Large intestine (tissue), 3 donors: ENCODE measurements around the gene VN1R5. TPM values are rescaled to one million over a fixed set of nuclear protein-coding genes. Genes with fewer than 3 reads are reported as not detected.
"Not testable (repeated sequence)": the region's sequence is repeated elsewhere in the genome, so short reads cannot be mapped to it uniquely, and the experiment has no call there.

ENCODE experiments used
- DNase-seq, 2 donors: peaks; one replicate each; pipeline versions ENCODE4 v3.0.0 to v3.0.0-alpha.2; 2013
- H3K27ac ChIP-seq: one replicate; pipeline ENCODE4 v1.5.1; 2013; ENCODE audit warnings: low read length
- H3K27me3 ChIP-seq: 2 replicates; pipeline ENCODE4 v1.6.1; 2013; ENCODE audit warnings: low read length; ENCODE audit not compliant: control insufficient read depth, insufficient read depth
- H3K36me3 ChIP-seq: 2 replicates; pipeline ENCODE4 v1.6.1; 2013; ENCODE audit warnings: low read length; ENCODE audit not compliant: control insufficient read depth, insufficient read depth
- H3K4me1 ChIP-seq: one replicate; pipeline ENCODE4 v1.6.1; 2013; ENCODE audit warnings: low read length; ENCODE audit not compliant: control insufficient read depth, insufficient read depth
- H3K4me3 ChIP-seq: one replicate; pipeline ENCODE4 v1.5.1; 2013; ENCODE audit warnings: low read length
- H3K9me3 ChIP-seq: one replicate; pipeline ENCODE4 v1.6.1; 2013; ENCODE audit warnings: mild to moderate bottlenecking, low read depth, low read length, moderate library complexity; ENCODE audit not compliant: control insufficient read depth
- WGBS: methylation state at CpG from one replicate; pipeline ENCODE4 v1.1.5; 2013; ENCODE audit warnings: low lambda C conversion rate; ENCODE audit not compliant: insufficient coverage; 5-methylcytosine and 5-hydroxymethylcytosine counted together
- polyA plus RNA-seq: library from polyadenylated mRNA; unstranded; fragments of 120-200 nt; gene quantifications from one replicate; pipeline ENCODE4 v1.2.1, GENCODE V29; 2013

Gene VN1R5
- polyA plus RNA-seq, 1 donor, result not detected

GRCh38 chr1:247273013-247273412 lies 17.1 kb downstream of the VN1R5 start:
- no peak for DNase-seq
- Histone ChIP-seq H3K4me3 (no peak overlapping the region), H3K27me3 (no peaks in the 10 kb centered on the region), H3K27ac (no peak overlapping the region), H3K9me3 (no peaks in the 10 kb centered on the region), H3K36me3 (no peaks in the 10 kb centered on the region), H3K4me1 (no peaks in the 10 kb centered on the region)
- 100% methylated on average over 1 of the region's 1 CpG for WGBS

GRCh38 chr1:247274605-247275256 lies 18.9 kb downstream of the VN1R5 start:
- H3K4me3 ChIP-seq, result no peak overlapping the region
- H3K27me3 ChIP-seq, result no peaks in the 10 kb centered on the region
- DNase-seq, result peak in 1 of 2 donors; percentile 12
- WGBS, result no CpG with 5 or more reads among the region's 3 CpGs
- H3K4me1 ChIP-seq, result no peaks in the 10 kb centered on the region
- no peak overlapping the region for H3K27ac ChIP-seq
- H3K36me3 ChIP-seq, result no peaks in the 10 kb centered on the region
- no peaks in the 10 kb centered on the region for H3K9me3 ChIP-seq

GRCh38 chr1:247277191-247277590 lies 21.3 kb downstream of the VN1R5 start:
- H3K36me3 ChIP-seq, result no peaks in the 10 kb centered on the region
- H3K27ac ChIP-seq, result no peak overlapping the region
- no peak overlapping the region for H3K4me3 ChIP-seq
- no peaks in the 10 kb centered on the region for H3K9me3 ChIP-seq
- DNase-seq, result no peak
- WGBS, result no CpG with 5 or more reads among the region's 2 CpGs
- H3K27me3 ChIP-seq, result no peaks in the 10 kb centered on the region
- no peaks in the 10 kb centered on the region for H3K4me1 ChIP-seq

- no peaks in the 10 kb centered on the region for H3K27me3 ChIP-seq
- no peak for DNase-seq
- no peaks in the 10 kb centered on the region for H3K4me1 ChIP-seq
- WGBS, result 80% methylated on average over 2 of the region's 5 CpGs
- peaks cover 2% of the 10 kb centered on the region for H3K9me3 ChIP-seq
- no peaks in the 10 kb centered on the region for H3K36me3 ChIP-seq
- H3K27ac ChIP-seq, result no peak overlapping the region
- no peak overlapping the region for H3K4me3 ChIP-seq
Measured at GRCh38 chr1:247281001-247281574, 25.2 kb downstream of the VN1R5 start.

DNA sequence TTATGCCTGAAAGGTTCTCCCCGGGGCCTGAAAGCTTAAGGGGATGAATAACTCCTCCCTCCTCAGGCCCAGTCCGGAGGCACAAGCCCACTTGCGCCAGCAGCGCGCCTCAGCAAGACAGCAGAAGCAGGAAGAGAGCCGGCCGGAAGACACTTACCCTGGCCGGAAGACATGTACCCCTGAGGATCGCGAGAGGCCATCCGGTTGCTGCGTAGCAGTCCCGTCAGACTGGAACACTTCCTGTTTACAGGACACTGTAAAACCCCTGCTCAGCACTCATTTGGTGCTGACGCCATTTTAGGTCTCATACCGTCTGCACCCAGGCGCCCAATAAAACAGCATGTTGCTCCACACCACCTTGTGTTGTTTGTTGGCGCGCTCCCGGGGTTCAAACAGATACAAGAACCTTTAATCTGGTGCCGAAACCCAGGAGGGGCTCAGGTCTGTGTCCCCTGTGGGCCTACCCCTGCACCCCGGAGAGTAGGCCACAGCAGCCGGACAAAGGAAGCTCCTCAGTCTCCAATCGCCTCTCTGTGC lies 30.3 kb downstream of the VN1R5 start:
- H3K4me1 ChIP-seq, result no peaks in the 10 kb centered on the region
- H3K27me3 ChIP-seq, result no peaks in the 10 kb centered on the region
- no peak overlapping the region for H3K4me3 ChIP-seq
- H3K9me3 ChIP-seq, result peaks cover 10% of the 10 kb centered on the region
- no peak overlapping the region for H3K27ac ChIP-seq
- DNase-seq, result no peak
- H3K36me3 ChIP-seq, result no peaks in the 10 kb centered on the region
- WGBS, result no CpG with 5 or more reads among the region's 23 CpGs

DNA sequence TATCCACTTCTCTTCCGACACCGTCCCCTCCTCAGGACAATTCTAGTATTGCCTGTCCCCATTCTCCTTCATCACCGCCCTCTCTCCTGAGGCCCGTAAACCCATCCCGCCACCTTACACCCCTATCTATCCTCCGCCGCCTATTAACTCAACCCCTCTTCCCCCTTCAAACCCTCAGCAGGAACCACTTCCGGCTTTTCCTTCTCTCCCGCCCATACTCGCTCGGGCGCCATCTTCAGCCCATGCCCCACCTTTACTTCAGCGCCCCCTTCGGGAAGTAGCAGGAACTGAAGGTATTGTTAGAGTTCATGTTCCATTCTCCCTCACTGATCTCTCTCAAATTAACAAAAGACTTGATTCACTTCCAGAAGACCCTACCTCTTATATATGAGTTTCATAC lies 31.6 kb downstream of the VN1R5 start:
- Histone ChIP-seq H3K27ac (no peak overlapping the region), H3K4me1 (no peaks in the 10 kb centered on the region), H3K4me3 (no peak overlapping the region), H3K36me3 (no peaks in the 10 kb centered on the region), H3K9me3 (peaks cover 10% of the 10 kb centered on the region), H3K27me3 (no peaks in the 10 kb centered on the region)
- no peak for DNase-seq
- WGBS, result 98% methylated on average over 7 of the region's 14 CpGs

DNA sequence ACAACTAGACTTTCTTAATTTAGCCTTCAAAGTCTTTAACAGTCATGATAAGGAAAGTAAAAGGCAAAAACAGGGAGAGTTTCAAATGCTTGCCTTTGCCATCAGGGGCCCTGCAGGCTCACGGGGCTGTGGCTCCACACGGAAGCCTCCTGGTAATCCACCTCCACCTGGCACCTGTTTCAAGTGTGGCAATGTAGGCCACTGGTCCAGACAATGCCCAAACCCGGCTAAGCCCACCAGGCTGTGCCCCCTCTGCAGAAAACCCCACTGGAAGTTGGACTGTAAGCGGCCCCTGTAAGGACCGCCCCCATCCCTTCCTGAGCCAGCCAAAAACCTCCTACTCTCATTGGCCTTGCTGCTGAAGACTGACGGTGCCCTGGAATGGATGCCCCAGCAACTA lies 32.5 kb downstream of the VN1R5 start:
- no CpG with 5 or more reads among the region's 6 CpGs for WGBS
- Histone ChIP-seq H3K27ac (no peak overlapping the region), H3K27me3 (no peaks in the 10 kb centered on the region), H3K4me3 (no peak overlapping the region), H3K4me1 (no peaks in the 10 kb centered on the region), H3K9me3 (peaks cover 10% of the 10 kb centered on the region), H3K36me3 (no peaks in the 10 kb centered on the region)
- no peak for DNase-seq

DNA sequence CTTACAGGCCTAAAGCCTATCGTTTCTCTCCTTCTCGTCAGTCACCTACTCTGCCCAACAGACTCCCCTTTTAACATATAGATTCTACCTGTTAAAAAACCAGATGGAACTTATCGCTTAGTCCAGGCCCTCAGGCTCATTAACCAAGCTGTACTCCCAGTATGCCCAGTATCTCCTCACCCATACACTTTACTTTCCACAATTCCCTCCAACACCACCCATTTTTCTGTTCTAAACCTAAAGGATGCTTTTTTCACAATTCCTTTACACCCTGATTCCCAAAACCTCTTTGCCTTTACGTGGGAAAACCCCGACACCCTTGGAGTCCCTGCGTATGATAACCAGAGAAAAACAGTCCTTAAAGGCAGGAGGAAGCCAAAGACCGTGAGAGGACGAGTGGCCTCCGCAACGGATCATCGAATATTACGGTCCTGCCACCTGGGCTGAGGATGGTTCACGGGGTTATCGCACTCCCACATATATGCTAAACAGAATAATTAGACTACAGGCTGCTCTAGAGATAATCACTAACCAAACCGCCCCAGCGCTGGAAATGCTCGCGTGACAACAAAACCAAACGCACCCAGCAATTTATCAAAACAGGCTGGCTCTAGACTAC lies 33.5 kb downstream of the VN1R5 start:
- DNase-seq, H3K9me3 ChIP-seq, H3K27ac ChIP-seq, H3K27me3 ChIP-seq, H3K4me1 ChIP-seq, H3K36me3 ChIP-seq, H3K4me3 ChIP-seq: not testable (repeated sequence)
- WGBS, result 100% methylated on average over 1 of the region's 19 CpGs

- no peaks in the 10 kb centered on the region for H3K36me3 ChIP-seq
- WGBS, result no CpG with 5 or more reads among the region's 20 CpGs
- no peaks in the 10 kb centered on the region for H3K4me1 ChIP-seq
- H3K27ac ChIP-seq, result no peak overlapping the region
- no peaks in the 10 kb centered on the region for H3K27me3 ChIP-seq
- peaks cover 10% of the 10 kb centered on the region for H3K9me3 ChIP-seq
- DNase-seq, result no peak
- no peak overlapping the region for H3K4me3 ChIP-seq
Measured at GRCh38 chr1:247290576-247290975, 34.7 kb downstream of the VN1R5 start.

DNA sequence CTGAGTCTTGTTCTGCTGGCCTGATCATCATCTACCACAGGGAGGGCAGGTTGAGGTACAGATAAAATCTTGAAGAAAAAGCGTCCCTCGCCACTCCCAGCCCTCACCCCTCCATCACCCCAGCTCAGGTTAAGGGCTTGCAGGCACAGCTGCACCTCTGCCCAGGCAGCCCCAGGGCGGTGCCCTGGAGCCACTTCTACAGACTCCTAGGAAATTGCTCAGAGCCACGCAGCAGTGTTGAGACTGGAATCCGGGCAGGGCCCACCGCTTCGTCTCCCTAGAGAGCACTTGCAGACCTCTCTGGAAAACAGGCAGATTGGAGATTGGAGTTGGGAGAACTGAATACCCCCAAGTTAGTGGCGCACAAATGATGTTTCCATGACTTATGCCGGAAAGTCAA lies 35.3 kb downstream of the VN1R5 start:
- Histone ChIP-seq H3K4me3 (no peak overlapping the region), H3K36me3 (no peaks in the 10 kb centered on the region), H3K4me1 (no peaks in the 10 kb centered on the region), H3K27ac (no peak overlapping the region), H3K9me3 (peaks cover 7% of the 10 kb centered on the region), H3K27me3 (no peaks in the 10 kb centered on the region)
- no peak for DNase-seq
- no CpG with 5 or more reads among the region's 9 CpGs for WGBS
